Eye (tissue), 1 donor: Measurements from ENCODE around the gene LTBP3.
"Not testable (repeated sequence)": the region's sequence is repeated elsewhere in the genome, so short reads cannot be mapped to it uniquely, and the experiment has no call there.

Experiments used
- DNase-seq: peaks from one replicate; pipeline ENCODE4 v3.0.0-alpha.2; 2015

LTBP3 gene

GRCh38 chr11:65535102-65535501 is 23.1 kb downstream of the LTBP3 start:
- DNase-seq = no peak

- DNase-seq = no peak
Observed at GRCh38 chr11:65532388-65533064, 25.6 kb downstream of the LTBP3 start.

- no peak for DNase-seq
Observed at GRCh38 chr11:65530157-65530496, 28.0 kb downstream of the LTBP3 start.

- no peak for DNase-seq
Observed at GRCh38 chr11:65529475-65530156, 28.5 kb downstream of the LTBP3 start.

- no peak for DNase-seq
Observed at GRCh38 chr11:65528819-65529350, 29.3 kb downstream of the LTBP3 start.

GRCh38 chr11:65526744-65527143 is 31.4 kb downstream of the LTBP3 start:
- DNase-seq = no peak

GRCh38 chr11:65525546-65526480 is 32.3 kb downstream of the LTBP3 start:
- no peak for DNase-seq

- peak; percentile 90 for DNase-seq
Observed at GRCh38 chr11:65524741-65525545, 33.2 kb downstream of the LTBP3 start, which contains the start of gene SCYL1. SCYL1 (plus strand) TSS chr11:65525083; CDS start chr11:65525154, 71 bp downstream.

- peak; percentile 79 for DNase-seq
Observed at GRCh38 chr11:65524014-65524740, 34.0 kb downstream of the LTBP3 start.

GRCh38 chr11:65523631-65523968 is 34.6 kb downstream of the LTBP3 start:
- not testable (repeated sequence) for DNase-seq

GRCh38 chr11:65522718-65523630 is 35.2 kb downstream of the LTBP3 start:
- not testable (repeated sequence) for DNase-seq

- not testable (repeated sequence) for DNase-seq
Observed at GRCh38 chr11:65521777-65522521, 36.2 kb downstream of the LTBP3 start.

GRCh38 chr11:65518941-65519549 is 39.1 kb downstream of the LTBP3 start:
- not testable (repeated sequence) for DNase-seq

GRCh38 chr11:65516135-65516968 is 41.8 kb downstream of the LTBP3 start:
- no peak for DNase-seq

- DNase-seq = not testable (repeated sequence)
Observed at GRCh38 chr11:65512311-65512710, 45.8 kb downstream of the LTBP3 start.

- DNase-seq = peak; percentile 88
Observed at GRCh38 chr11:65506772-65507505, 51.2 kb downstream of the LTBP3 start.

- peak; percentile 67 for DNase-seq
Observed at GRCh38 chr11:65506290-65506771, 51.8 kb downstream of the LTBP3 start.
